Endodermal cell (in vitro differentiated cells): ENCODE results near the gene INPP4B. TPM values are rescaled to one million over a fixed set of nuclear protein-coding genes. Genes with fewer than 3 reads are reported as not detected.

Experiments
- DNase-seq: peaks from one replicate; pipeline ENCODE4 v3.0.0-alpha.2; 2017
- H3K27ac ChIP-seq: 2 replicates; pipeline ENCODE4 v1.5.1; 2013; ENCODE audit warnings: mild to moderate bottlenecking, low read depth, low read length, moderate library complexity
- H3K27me3 ChIP-seq: 2 replicates; pipeline ENCODE4 v1.6.1; 2013; ENCODE audit warnings: mild to moderate bottlenecking, low read length, moderate library complexity; ENCODE audit not compliant: insufficient read depth, control insufficient read depth, poor library complexity, severe bottlenecking
- H3K36me3 ChIP-seq: 2 replicates; pipeline ENCODE4 v1.7.0; 2013; ENCODE audit warnings: mild to moderate bottlenecking, low read length, moderate library complexity; ENCODE audit not compliant: control insufficient read depth, insufficient read depth
- H3K4me1 ChIP-seq: one replicate; pipeline ENCODE4 v1.7.0; 2013; ENCODE audit warnings: low read length; ENCODE audit not compliant: control insufficient read depth, insufficient read depth
- H3K4me3 ChIP-seq: 2 replicates; pipeline ENCODE4 v1.5.1; 2013; ENCODE audit warnings: mild to moderate bottlenecking, low read length, moderate library complexity
- H3K9ac ChIP-seq: 2 replicates; pipeline ENCODE4 v1.6.1; 2013; ENCODE audit warnings: mild to moderate bottlenecking, low read length, moderate library complexity; ENCODE audit not compliant: poor library complexity, severe bottlenecking; ENCODE audit errors: extremely low read depth
- H3K9me3 ChIP-seq: 2 replicates; pipeline ENCODE4 v1.6.1; 2013; ENCODE audit warnings: mild to moderate bottlenecking, low read length, moderate library complexity; ENCODE audit not compliant: control insufficient read depth
- H3K27ac Mint-ChIP-seq: 2 replicates; pipeline ENCODE4 v1.8.0; 2020; ENCODE audit warnings: mixed read lengths
- H3K27me3 Mint-ChIP-seq: 2 replicates; pipeline ENCODE4 v1.8.0; 2021; ENCODE audit warnings: mild to moderate bottlenecking, mixed read lengths; ENCODE audit not compliant: insufficient read depth
- H3K36me3 Mint-ChIP-seq: 2 replicates; pipeline ENCODE4 v1.8.0; 2020; ENCODE audit warnings: low read depth, mixed read lengths
- H3K4me1 Mint-ChIP-seq: 2 replicates; pipeline ENCODE4 v1.8.0; 2020; ENCODE audit warnings: mixed read lengths
- H3K4me3 Mint-ChIP-seq: 2 replicates; pipeline ENCODE4 v1.8.0; 2020; ENCODE audit warnings: mild to moderate bottlenecking, moderate library complexity, mixed read lengths
- H3K9me3 Mint-ChIP-seq: 2 replicates; pipeline ENCODE4 v1.8.0; 2020; ENCODE audit warnings: mild to moderate bottlenecking, mixed read lengths
- CTCF ChIP-seq: fragments of 200-600 bp; sonication (generic); conservative IDR thresholded peaks from 2 replicates; pipeline ENCODE4 v1.5.0; 2021; ENCODE audit warnings: antibody characterized with exemption, mild to moderate bottlenecking
- whole genome bisulfite sequencing, 2 experiments: methylation state at CpG; one replicate each; pipeline versions ENCODE4 v1.1.5 to v1.1.7; 2013; ENCODE audit warnings: missing lambda C conversion rate in 2 of 2, mixed read lengths in 1 of 2; ENCODE audit not compliant: insufficient coverage in 1 of 2, insufficient read length in 1 of 2; 5-methylcytosine and 5-hydroxymethylcytosine counted together
- total RNA-seq, 2 donors: library from RNA; stranded (reverse); fragmentation: NEBNext Ultra II Directional in 1 of 2; extraction: Animal tissue kit (Norgen Biotek cat#: 25700) in 1 of 2; gene quantifications; 2 replicates in 1 of 2; 3 replicates in 1 of 2; pipeline ENCODE4 v1.2.1, GENCODE V29; 2021

Gene INPP4B
- total RNA-seq, 2 donors from 2014 or later: 0.64 to 0.66 TPM

GRCh38 chr4:142698552-142698951 is 147.5 kb downstream of the INPP4B start:
- Histone ChIP-seq H3K27ac (no peak overlapping the region), H3K4me3 (no peak overlapping the region), H3K9ac (no peak overlapping the region), H3K27me3 (no peaks in the 10 kb centered on the region), H3K36me3 (no peaks in the 10 kb centered on the region), H3K9me3 (no peaks in the 10 kb centered on the region), H3K4me1 (no peaks in the 10 kb centered on the region)
- Mint-ChIP-seq H3K27me3 (peaks cover 2% of the 10 kb centered on the region), H3K4me3 (no peak overlapping the region), H3K9me3 (no peaks in the 10 kb centered on the region), H3K36me3 (no peaks in the 10 kb centered on the region), H3K27ac (no peak overlapping the region), H3K4me1 (no peaks in the 10 kb centered on the region)
- TF ChIP-seq CTCF: no peak
- DNase-seq: no peak
- WGBS, 2 experiments: 78 to 90% methylated on average over 1 of the region's 1 CpG

DNA sequence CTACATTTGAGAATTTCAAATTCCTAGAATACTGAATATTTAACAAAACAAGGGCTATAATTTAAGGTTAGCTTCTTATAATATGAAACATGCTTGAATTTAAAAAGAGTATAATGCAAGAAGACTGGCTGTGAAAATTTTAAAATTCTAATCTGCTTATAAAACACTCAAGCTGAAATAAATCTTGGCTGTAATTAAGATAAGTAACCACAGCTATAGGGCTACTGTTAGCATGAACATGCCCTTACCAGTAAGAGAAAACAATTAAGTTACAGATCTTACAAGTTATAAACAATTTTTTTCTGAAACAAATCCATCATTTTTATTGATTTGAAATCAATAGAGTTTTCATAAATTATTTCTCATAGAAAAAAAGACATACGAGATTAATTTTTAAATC is 148.2 kb downstream of the INPP4B start:
- Histone ChIP-seq H3K4me1 (no peaks in the 10 kb centered on the region), H3K4me3 (no peak overlapping the region), H3K9me3 (no peaks in the 10 kb centered on the region), H3K27me3 (no peaks in the 10 kb centered on the region), H3K27ac (no peak overlapping the region), H3K36me3 (no peaks in the 10 kb centered on the region), H3K9ac (no peak overlapping the region)
- no peak overlapping the region for H3K4me3 Mint-ChIP-seq
- H3K27ac Mint-ChIP-seq: no peak overlapping the region
- no peaks in the 10 kb centered on the region for H3K4me1 Mint-ChIP-seq
- H3K9me3 Mint-ChIP-seq: no peaks in the 10 kb centered on the region
- TF ChIP-seq CTCF: no peak
- no peaks in the 10 kb centered on the region for H3K36me3 Mint-ChIP-seq
- 71 to 86% methylated on average over 1 of the region's 1 CpG for WGBS, 2 experiments
- no peak for DNase-seq
- H3K27me3 Mint-ChIP-seq: peaks cover 2% of the 10 kb centered on the region

DNA sequence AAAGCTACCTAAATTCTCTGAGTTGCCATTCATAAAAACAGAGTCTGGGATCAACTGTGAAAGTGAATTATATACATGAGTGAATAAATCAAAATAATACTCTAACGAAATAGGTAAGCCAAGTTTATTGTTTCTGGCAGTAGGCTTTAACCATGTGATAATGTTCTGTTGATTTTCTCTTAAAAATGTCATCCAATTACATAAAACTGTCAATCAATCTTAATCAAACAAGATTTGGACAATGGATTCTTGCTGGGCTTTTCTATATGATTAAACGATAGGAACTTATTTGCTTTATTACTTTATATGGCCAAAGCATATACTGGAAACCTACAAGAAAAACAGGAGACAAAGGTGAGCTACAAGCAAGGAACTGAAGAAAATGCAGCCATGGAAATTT is 148.8 kb downstream of the INPP4B start:
- H3K9me3 ChIP-seq: no peaks in the 10 kb centered on the region
- Mint-ChIP-seq H3K9me3 (no peaks in the 10 kb centered on the region), H3K36me3 (no peaks in the 10 kb centered on the region), H3K27me3 (peaks cover 2% of the 10 kb centered on the region), H3K27ac (no peak overlapping the region), H3K4me3 (no peak overlapping the region), H3K4me1 (no peaks in the 10 kb centered on the region)
- DNase-seq: no peak
- H3K4me1 ChIP-seq: no peaks in the 10 kb centered on the region
- WGBS, 2 experiments: 93 to 100% methylated on average over 1 of the region's 2 CpGs
- TF ChIP-seq CTCF: no peak
- H3K9ac ChIP-seq: no peak overlapping the region
- H3K27me3 ChIP-seq: no peaks in the 10 kb centered on the region
- H3K4me3 ChIP-seq: no peak overlapping the region
- H3K36me3 ChIP-seq: no peaks in the 10 kb centered on the region
- no peak overlapping the region for H3K27ac ChIP-seq
